Mesenteric fat pad (tissue), 1 donor: ENCODE data around the gene GRID1. TPM values are rescaled to one million over a fixed set of nuclear protein-coding genes. Genes with fewer than 3 reads are reported as not detected.

Experiments used
- DNase-seq: peaks from one replicate; pipeline ENCODE4 v3.0.0-alpha.2; 2020; ENCODE audit warnings: low spot score
- total RNA-seq: library from RNA; stranded (reverse); fragmentation: NEBNext Ultra II Directional; extraction: Animal tissue kit (Norgen Biotek cat#: 25700); gene quantifications from one replicate; pipeline ENCODE4 v1.2.1, GENCODE V29; 2021
- donor health status: DM: yes; HTN: yes; CAD: no.

The GRID1 gene
- total RNA-seq, 1 donor from 2014 or later: 2.1 TPM

DNA sequence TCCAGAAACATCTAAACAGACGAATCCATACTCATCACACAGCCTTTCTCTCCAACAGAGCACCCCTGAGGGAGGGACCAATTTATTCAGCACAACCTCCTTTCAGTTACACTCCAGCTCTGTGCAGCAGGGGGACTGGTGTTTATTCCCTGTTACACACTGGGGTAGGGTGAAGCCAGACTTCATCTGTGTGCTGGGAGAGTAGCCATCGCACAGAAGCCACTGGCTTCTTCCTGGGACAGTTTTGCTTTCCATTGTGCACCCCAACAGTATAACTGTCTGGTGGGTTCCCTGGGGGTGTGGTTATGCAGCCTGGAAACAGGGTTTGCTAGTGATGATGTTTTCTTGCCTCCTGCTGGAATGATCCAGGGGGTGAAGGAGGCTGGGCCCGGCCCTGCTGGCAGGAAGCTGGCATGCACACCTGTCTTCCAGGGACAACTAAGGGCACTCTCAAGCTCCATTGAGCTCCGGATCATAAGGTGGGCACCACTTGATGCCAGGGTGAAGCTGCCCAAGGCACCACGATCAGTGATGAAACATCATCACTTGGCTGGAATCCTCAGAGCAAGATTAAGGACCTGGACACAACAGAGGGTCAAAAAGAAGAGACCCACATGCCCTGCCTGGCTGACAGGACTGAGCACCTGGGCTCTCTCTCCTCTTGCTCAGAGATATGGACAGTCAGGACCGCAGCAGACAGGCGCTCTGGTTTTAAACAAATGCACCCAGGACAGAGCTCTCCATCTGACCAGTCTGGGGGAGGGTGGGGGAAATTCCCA is 293.2 kb downstream of the GRID1 start:
- peak; percentile 51 for DNase-seq

- DNase-seq: no peak
These were observed 294.2 kb downstream of the GRID1 start for GRCh38 chr10:86072413-86072812.

GRCh38 chr10:86071758-86072157 is 294.8 kb downstream of the GRID1 start:
- peak; percentile 8 for DNase-seq

DNA sequence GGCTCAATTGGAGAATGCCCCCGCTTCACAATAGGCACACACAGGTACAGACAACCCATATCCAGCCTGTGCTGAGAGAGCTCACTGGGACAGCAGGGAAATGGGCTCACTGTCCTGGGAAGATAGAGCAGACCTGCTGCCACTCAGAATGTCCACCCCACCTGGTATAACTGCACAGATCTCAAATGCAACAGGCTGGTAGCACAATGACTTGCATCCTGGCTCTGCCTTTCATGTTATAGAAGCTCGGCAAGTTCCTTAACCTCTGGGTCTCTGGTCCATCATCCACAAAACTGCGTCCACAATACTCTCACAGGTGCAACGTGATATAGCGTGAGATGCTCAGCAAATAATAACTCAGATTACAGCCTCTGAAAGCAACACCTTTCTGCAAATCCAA is 295.4 kb downstream of the GRID1 start:
- peak; percentile 24 for DNase-seq

DNA sequence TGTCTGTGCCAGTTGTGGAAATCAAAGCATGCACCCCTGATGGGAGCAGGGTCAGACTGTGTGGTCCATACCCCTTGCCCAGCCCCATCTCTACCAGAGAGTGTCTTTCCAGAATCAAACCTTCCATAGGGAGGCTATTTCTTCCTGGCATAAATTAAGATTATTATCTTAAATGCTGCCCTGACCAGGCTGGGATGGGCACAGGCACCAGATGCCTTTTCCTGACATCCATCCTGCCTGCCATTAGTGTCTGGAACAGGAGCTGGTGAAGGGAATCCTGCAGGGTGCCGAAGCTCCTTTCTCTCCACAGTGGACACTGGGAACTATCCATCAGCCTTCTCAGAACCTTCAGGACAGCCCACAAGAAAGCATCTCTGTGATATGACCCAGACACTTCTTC is 296.3 kb downstream of the GRID1 start:
- peak; percentile 47 for DNase-seq

DNA sequence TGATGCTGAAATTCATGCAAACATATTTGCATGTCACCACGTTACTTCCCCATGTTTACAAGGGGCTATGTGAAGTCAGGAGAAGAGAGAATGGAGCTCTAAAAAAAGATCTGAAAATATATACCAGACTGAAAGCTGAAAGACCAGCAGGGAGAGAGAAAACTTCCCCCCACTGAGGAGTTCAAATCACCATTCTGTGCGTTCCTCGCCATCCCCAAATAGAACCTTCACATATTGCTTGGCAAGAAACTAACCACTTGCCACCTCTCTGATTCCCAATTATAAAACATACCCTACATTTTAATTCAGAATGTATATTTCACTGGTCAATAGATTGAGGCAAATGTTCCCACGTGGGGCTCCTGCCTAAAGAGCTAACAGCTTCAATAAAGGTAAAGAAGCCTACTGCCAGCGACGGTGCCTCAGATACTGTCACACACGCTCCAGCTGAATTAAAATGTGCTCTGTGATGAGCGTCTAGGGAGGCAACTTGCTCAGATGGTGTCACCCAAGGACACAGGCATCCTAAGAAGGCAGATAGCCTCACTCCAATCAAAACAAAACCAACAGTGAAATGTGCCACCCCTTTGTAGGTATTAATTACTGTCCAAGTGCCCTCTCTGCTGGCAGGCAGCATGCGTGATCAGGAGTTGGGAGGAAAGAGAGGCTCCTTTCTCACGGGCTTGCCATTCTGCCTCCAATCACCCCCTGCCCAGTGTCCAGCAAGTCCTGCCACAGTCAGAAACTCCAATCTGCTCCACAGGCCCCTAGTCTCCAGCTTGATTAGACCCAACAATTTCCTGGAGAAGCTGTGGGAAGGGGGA is 298.2 kb downstream of the GRID1 start:
- DNase-seq: peak; percentile 53

DNA sequence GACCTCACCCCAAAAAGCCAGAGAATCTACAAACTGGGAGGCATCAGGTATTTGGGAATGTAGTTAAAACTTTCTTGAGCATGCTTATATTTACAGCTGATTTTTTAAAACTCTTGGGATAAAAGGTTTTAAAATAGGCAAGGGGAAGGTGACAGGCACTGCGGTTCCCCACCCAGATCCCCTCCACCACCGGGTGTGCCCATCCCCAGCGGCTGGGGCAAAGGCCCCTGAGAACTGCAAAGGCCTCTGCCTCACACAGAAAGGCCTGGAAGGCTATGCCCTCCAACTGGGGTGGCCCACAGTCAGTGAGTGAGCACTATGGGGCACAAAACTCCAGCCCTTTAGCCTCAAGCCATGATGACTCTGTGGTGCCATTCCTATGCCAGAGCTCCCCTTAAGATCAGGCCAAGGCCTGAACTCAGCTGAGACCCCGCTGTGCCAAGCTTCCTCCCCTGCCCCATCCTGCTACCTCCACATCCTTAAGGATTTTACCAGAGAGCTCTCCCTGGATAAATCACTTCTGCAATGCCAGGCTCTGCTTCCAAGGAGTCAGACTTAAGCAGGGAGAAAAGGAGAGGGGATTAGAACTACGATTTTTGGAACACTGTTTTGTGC is 299.1 kb downstream of the GRID1 start:
- DNase-seq: peak; percentile 75

DNA sequence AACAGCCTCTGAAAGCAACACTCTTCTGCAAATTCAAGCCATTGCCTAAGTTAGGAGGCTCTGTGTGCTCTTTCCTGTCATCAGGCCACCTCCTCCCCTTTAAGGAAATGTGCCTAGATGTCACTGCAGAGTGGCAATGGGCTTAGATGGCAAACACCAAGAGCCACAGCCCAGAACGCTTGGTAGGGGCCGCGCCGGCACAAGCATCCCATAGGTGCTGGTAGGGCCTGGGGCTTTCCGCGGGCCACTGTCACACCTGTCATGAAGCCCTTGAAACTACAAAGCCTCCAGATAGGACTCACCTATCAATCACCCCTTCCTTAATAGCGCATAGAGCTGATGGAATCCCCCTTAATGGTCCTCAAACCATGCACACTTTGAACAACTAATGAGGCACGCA is 299.9 kb downstream of the GRID1 start:
- peak; percentile 82 for DNase-seq

DNA sequence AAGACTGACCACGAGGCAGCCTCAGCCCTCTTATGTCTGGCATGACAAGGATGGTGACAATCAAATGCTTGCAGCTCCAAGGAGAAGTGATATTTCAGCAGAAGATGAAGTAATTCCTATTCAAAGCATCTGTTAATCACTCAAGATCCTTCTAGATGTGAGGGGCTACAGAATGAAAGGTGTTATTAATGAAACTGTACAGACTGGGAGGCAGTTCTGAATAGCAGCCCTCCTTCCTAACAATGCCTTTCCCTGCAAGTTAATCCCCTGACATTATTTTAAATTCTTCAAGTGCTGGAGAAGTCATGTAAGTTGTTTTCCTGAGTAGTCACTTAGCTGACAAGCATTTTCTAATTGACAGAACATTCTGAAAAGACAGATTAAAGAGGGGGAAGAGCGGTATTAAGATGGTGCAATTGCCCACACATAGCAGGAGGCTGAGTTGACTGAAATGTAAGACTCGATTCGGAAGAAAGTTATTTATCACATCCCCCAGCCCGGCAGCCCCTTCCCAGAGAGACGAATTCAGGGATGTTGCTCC is 300.8 kb downstream of the GRID1 start:
- DNase-seq: no peak

DNA sequence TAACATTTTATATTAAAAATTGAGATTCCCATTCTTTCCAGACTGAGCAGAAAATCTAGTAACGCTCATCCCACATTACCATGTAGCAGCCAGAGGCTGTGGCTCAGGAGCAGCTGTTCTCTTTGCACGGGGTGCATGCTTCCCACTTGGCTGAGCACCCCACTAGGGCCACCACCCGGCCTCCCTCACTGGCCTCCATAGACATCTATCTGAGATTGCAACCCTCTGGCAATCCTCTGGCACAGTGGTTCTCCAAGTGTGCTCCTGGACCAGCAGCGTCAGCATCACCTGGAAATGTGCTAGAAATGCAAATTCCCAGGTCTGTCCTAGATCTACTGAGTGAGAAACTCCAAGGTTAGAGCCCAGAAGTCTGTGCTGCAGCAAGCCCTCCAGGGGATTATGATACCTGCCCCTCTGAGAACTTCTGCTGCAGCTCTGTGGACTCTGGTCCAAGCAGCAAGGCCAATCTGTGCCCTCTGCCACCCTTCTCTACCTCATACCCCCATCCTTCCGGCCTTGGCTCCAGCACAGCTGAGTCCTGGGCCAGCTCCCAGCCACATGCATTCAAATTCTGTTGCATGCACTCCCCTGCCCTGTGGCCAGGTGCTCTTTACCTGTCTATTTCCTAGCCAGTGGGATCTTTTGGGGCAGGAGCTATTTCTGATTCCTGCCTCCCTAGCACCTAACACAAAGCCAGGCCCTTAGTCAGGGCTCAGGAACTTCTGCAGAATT is 301.5 kb downstream of the GRID1 start:
- DNase-seq: peak; percentile 60

GRCh38 chr10:86064219-86064618 is 302.4 kb downstream of the GRID1 start:
- peak; percentile 71 for DNase-seq

DNA sequence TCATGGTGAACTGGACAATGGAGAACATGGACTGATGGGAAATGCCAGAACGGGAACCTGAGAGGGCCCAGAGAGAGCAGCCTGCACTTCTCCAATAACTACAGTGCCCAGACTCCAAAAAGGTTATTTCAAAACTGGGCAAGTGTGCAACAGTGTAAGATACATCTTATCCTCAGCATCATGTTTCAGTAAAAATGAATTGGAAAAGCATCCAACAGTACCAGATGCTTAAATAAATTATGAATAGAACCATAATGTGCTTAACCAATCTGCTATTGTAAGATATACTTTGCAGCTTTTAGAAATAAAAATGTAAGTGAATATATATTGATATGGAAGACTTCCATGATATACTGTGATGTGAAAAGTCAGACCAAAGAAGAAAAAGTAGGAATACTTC is 303.3 kb downstream of the GRID1 start:
- peak; percentile 28 for DNase-seq

GRCh38 chr10:86062647-86063145 is 303.9 kb downstream of the GRID1 start:
- peak; percentile 55 for DNase-seq

DNA sequence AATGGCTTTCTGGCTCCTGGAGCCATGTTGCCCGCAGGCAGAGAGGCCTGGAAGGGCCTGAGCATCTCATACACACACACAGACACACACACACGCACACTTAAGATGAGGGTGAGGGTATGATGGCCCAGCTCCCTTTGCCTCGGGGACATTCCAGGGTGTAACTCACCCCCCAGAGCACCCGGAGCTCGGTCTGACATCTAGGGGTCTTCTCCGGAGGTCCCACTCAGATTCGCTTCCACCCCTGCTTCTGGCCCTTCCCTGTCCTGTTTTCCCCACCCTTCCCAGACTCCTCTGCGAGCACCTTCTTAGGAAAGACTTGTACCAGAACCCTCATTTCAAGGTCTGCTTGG is 304.4 kb downstream of the GRID1 start:
- DNase-seq: peak; percentile 65

- DNase-seq: peak; percentile 64
These were observed 305.1 kb downstream of the GRID1 start for GRCh38 chr10:86061278-86062197.

GRCh38 chr10:86060386-86061277 is 306.0 kb downstream of the GRID1 start:
- peak; percentile 73 for DNase-seq

- no peak for DNase-seq
These were observed 306.7 kb downstream of the GRID1 start for GRCh38 chr10:86059892-86060291.

GRCh38 chr10:86058964-86059363 is 307.6 kb downstream of the GRID1 start:
- DNase-seq: peak; percentile 74

- DNase-seq: peak; percentile 30
These were observed 308.9 kb downstream of the GRID1 start for GRCh38 chr10:86057708-86058107.
